ELR (cell line): ENCODE data around the gene NSMCE1.
A peak's percentile ranks its signal among the peaks of the same experiment; 100 is the strongest.

ENCODE experiments used
- DNase-seq: peaks from one replicate; pipeline ENCODE4 v3.0.0-alpha.2; 2015; ENCODE audit warnings: low read depth

The NSMCE1 gene

GRCh38 chr16:27243725-27244362, 24.7 kb downstream of the NSMCE1 start:
- no peak for DNase-seq

- DNase-seq: peak; percentile 95
These were observed 25.5 kb downstream of the NSMCE1 start for GRCh38 chr16:27242868-27243590.

DNA sequence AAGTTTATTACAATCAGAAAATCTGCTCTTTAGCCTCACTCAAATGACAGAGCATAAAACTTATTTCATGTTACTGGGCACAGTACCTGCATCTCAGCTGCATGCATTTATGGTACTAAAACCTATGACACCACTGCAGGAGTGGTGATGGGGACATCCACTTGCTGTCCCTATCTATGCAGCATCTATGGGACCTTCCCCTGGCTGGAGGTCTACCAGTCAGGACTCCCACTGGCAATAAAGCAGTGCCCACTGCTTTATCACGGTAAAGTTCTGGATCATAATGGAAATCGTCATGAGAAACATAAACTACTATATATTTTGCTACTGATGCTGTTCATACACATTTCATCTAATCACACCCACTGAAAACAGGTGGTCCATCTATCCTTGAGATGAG, 26.2 kb downstream of the NSMCE1 start:
- DNase-seq: no peak

DNA sequence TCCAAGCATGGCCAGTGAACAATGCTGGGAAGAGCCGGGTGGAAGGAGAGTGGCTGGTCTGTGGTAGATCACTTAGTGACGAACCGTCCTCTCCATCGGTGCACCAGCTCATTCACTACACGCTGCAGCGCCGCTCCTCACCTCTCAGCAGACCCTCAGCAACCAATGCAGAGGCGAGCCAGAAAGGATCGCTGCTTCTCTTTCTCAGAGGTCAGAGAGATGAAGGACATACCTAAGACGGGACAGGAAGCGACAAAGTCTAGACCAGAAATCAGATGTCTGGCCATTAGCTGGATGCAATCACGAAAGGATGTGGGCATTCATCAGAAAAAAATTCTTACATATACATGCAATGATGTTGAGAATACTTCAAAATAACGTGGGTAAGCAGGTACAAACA, 26.9 kb downstream of the NSMCE1 start:
- DNase-seq: peak; percentile 50

GRCh38 chr16:27240948-27241531, 27.5 kb downstream of the NSMCE1 start:
- DNase-seq: peak; percentile 89

DNA sequence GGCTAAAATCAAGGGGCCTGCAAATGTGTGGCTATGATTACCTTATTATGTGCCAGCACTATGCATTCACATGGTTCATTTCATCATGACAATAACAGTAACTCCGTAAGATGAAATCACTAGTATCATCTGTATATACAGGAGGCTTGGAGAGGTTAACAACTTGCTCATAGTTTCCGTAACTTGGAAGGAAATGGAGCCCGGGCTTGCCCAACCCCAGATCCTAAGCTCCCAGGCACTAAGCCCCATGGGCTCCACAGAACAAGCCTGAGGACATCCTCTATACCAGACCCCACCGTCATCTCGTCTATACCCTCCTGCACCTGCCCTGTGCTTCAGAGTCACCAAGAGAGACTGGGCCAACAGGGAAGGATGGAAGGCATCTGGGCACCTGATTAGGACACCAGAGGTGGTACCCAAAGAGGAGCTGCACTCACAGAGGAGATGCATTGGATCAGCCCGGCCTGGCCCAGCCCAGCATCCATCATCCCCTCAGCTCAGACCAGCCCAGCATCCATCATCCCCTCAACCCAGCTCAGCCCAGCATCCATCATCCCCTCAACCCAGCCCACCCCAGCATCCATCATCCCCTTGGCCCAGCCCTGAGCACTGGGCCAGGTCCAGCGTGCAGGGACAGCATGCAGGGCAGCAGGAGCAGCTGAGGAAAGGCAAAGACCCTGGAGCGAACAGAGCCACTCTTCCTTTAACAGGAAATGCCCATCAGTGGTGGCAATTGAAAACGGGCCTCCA, 28.5 kb downstream of the NSMCE1 start:
- DNase-seq: no peak

- DNase-seq: no peak
These were observed 29.5 kb downstream of the NSMCE1 start for GRCh38 chr16:27239026-27239425.

- DNase-seq: no peak
These were observed 30.0 kb downstream of the NSMCE1 start for GRCh38 chr16:27238591-27238990.

DNA sequence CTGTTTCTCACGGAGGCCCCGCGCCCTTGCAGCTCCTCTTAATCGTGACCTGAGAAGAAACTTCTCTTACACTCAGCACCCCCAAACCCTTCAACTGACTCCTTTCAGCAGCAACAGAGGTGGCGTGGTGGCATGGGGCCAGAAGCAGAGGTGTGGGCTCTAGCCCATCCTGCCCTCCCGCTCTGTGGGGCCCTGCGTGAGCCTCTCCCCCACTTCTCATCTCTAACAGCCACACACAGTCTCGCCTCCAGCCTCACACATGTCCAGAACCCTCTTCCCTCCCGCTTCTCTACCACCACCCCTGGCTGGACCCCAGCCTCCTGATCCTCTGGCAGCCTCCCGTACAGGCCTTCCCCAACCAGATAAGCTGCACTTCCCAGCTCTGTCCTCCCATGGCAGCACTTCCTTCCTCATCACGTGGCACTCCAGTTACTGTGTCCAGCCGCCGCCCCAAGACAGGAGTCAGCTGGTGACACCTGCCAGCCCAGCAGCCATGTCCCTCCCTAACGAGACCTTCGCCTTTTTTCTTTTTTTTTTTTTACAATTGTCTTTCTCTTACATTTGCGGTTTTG, 30.5 kb downstream of the NSMCE1 start:
- no peak for DNase-seq

DNA sequence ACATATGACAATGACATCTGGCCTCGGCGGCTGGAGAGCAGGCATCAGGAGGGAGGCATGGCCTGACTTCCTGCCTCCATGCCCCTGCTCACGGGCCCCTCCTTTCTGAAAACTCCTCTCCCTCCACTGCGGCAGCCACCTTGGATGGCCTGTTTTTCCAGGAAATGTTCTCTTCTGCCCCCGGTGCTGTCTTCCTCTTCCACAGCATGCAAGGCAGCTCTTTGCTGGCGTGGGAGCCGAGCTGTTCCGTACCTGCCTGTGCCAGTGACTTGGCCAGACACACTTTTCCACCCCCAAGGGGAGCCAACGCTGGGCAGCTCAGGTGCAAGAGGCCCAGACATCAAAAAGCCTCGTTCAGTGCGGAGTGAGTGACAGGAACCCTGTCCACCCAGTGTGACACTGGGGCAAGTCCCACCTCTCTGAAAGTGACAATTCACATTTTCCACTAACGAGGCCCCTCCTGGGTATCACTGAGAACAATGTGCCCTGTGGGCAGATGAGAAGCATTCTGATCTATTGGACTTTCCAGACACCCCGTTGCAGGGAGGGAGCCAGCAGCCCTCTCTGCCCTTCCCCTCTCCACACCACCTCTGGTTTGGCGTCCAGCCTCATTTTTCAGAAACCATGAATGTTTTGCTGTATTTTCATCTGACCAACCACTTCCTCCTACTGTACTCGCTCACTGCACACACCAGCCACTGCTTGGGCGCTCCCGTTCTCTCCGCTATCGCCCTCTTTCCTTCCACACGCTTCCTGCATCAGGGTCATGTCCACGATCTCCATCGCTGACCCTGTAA, 31.2 kb downstream of the NSMCE1 start:
- no peak for DNase-seq

GRCh38 chr16:27236635-27237218, 31.8 kb downstream of the NSMCE1 start:
- no peak for DNase-seq

GRCh38 chr16:27235938-27236245, 32.7 kb downstream of the NSMCE1 start:
- no peak for DNase-seq

DNA sequence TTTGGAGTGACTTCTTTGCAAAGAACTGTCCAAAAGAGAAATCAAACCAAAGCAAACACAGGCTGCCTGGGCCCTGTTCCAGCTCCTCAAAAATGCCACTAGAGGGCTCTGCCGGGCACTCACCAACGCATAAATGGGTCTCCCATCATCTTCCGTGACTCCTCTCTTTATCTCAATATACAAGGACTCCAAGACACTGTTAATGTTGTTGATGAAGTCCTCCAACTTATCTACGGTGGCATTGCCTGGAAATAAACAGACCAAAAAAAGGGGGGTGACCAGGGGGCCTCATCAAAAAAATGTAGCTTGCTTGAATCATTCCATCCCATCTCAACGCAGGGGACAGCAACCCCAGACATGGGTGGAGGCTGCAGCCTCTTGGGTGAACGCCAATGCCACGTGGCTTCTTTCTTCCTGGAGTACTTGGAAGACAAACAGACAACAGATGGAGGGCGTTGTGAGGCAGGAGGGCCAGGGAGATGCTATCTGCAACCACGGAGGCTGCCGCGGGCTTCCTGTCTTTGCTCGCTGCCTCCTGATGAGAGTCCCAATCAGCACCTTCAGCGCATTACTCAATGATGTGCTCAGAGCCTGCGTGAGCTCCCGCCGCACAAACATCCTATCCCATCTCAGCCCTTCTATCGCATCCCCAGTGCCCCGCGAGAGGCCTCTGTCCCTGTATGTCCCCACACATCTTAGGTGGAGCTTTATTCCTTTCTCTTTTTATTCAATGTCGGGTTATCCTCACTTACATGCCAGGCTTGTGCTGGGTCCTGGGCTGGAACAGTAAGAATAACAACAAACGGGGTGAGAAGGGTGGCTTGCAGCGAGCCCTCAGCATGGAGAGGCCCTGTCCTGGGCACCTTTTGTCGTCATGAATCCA, 33.3 kb downstream of the NSMCE1 start:
- DNase-seq: peak; percentile 90

- no peak for DNase-seq
These were observed 34.0 kb downstream of the NSMCE1 start for GRCh38 chr16:27234603-27235002.

DNA sequence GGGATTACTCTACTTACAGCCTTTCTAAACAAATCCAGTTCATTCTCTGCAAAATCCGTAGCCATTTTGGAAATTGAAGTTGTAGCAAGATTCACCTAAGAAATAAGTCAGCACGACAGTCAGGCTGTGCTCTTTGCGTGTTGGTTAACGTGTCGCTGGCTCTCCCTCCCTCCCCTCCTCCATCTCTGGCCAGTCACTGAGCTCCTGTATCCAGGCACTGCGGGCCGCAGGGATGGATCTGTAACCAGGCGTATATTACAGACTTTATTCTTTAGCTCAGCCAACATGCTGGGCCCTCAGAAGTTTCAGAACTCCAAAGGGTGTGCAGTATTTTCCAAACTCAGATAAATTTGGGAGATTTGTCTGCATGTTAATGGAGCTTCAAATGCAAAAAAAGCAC, 34.4 kb downstream of the NSMCE1 start:
- no peak for DNase-seq

- DNase-seq: no peak
These were observed 34.8 kb downstream of the NSMCE1 start for GRCh38 chr16:27233731-27234130.

DNA sequence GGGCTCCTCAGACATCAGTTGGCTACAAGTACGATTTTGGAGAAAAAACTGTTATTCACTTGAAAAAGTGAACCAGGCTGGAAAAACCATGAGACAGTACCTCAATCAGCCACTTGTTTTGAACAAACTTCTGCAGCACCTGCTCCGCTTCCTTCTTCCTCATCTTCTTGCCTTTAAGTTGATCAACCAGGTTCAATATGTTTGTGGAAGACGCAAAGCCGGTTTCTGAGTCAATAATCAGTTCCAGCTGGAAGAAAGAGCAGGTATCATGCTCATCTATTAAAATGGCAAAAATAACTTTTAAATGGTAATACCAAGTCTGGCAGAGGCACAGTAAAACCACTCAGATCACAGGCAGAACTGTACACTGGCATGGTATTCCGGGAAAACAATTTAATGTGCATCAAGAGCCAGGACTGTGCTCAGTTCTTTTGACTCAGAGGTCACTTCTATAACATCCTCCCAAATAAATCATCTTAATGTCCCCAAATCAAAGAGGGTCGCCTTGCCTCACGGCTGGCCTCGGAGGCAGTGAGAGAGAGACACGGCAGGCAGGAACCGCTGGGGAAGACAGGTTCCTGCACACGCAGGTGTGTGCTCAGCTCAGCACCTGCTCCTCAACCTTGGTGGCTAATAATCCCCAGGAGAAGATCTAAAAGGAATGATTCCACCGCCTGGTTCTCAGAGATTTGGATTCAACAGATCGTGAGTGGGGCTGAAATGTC, 35.5 kb downstream of the NSMCE1 start:
- no peak for DNase-seq

DNA sequence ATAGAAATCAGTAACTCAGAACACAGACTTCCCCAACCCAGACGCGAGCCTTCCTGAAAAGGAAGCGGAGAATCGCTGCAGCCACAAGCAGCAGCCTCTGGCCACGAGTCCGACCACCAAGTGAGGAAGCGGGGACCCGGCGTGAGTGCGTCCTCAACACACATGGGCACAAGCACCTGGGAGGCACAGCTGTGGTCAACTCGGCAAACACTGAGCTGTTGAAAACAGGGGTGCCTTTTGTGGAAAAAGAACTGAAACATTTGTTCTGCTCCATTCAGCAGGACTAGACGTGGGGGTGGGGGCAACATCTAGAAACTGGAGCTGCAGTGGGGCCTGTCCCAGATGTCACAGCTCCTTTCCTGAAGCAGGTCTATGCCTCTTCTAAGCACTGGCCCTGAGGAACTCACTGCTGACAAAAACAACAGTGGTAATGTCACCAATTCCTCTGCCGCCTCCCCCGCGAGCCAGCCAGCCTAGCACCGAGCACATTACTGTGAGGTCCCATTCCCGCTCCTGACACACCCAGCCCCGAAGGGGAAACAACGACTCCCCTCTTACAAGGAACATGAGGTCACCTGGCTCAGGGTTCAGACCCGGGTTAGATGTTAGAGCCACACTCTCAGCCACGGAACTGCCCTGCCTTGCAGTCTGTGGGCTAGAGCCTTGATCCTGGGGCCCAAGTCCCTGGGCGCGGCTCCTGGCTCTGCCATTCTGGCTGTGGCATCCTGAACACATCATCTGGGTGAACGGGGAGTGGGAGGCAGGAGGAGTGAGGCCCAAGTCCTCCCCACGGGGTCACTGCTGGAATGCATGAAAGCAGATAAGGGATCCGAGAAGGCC, 36.3 kb downstream of the NSMCE1 start:
- no peak for DNase-seq

DNA sequence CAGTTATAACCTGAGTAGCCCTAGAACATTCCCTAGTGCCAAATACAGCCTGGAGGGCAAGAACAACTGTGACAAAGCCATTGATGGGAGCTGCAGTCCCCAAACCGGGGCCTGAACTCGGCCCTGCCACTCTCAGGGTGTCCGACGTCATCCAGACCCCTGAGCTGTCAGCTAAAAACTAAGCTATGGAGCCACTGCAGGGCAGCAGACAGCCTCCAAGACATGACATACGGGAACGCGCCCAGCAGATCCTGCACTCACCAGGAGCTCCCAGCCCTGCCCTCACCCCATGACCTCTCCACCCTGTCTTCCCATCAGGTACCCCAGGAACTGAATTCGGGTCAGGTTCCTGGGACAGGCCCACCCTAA, 36.9 kb downstream of the NSMCE1 start:
- no peak for DNase-seq
